ENCODE results near the gene TMPRSS4.

The TMPRSS4 gene

DNA sequence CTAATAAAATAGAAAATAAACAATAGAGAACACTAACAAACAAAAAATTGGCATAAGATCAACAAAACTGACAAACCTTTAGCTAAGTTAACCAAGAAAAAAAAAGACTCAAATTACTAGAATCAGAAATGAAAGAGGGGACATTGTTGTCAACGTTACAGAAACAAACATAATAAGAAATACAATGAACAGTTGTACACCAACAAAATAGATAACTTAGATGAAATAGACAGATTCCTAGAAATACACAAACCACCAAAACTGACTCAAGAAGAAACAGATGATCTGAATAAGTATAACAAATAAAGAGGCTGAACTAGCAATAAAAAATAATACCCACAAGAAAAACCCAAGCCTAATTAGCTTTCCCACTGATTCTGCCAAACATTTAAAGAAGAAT, 34.7 kb upstream of the TMPRSS4 start:
- Histone ChIP-seq H3K27me3 (ENCODE audit: low read depth, low read length) (no peaks in the 10 kb centered on the region), H3K9ac (ENCODE audit: low read length) (no peak overlapping the region), H3K36me3 (replicated peaks; ENCODE audit: low read depth, low read length) (no peaks in the 10 kb centered on the region), H4K20me1 (ENCODE audit: insufficient read depth, low read length) (no peaks in the 10 kb centered on the region), H2AFZ (ENCODE audit: low read depth, low read length) (no peak overlapping the region), H3K79me2 (ENCODE audit: low read length) (no peaks in the 10 kb centered on the region), H3K4me3 (ENCODE audit: low read length) (no peak overlapping the region), H3K27ac (ENCODE audit: low read length) (0 out of 2 replicates have a peak overlapping the region, but pooled peaks have one; percentile 36), H3K4me2 (ENCODE audit: low read length) (no peak overlapping the region), H3K9me3 (ENCODE audit: insufficient read depth, low read length) (no peaks in the 10 kb centered on the region), H3K4me1 (ENCODE audit: low read length) (peaks cover 52% of the 10 kb centered on the region)
- TF ChIP-seq EZH2phosphoT487 (IDR thresholded peaks at IDR 0.05; ENCODE audit: low read depth): no peak
- TF ChIP-seq, protein P1, sequence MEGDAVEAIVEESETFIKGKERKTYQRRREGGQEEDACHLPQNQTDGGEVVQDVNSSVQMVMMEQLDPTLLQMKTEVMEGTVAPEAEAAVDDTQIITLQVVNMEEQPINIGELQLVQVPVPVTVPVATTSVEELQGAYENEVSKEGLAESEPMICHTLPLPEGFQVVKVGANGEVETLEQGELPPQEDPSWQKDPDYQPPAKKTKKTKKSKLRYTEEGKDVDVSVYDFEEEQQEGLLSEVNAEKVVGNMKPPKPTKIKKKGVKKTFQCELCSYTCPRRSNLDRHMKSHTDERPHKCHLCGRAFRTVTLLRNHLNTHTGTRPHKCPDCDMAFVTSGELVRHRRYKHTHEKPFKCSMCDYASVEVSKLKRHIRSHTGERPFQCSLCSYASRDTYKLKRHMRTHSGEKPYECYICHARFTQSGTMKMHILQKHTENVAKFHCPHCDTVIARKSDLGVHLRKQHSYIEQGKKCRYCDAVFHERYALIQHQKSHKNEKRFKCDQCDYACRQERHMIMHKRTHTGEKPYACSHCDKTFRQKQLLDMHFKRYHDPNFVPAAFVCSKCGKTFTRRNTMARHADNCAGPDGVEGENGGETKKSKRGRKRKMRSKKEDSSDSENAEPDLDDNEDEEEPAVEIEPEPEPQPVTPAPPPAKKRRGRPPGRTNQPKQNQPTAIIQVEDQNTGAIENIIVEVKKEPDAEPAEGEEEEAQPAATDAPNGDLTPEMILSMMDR (IDR thresholded peaks at IDR 0.05; ENCODE audit: low read depth, low read length): no peak

DNA sequence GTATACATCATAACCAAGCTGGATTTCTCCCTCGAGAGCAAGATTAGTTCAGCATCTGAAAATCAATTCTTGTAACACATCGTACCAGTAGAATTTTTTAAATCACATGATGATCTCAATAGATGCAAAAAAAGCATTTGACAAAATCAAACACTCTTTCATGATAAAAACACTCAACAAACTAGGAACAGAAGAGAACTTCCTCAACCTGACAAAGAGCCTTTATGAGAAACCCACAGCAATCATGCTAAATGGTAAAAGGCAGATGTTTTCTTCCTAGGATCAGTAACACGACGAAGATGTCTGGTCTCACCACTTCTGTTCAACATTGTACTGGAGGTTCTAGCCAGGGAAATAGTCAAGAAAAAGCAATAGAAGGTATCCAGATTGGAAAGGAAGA, 34.1 kb upstream of the TMPRSS4 start:
- Histone ChIP-seq H3K9me3 (ENCODE audit: insufficient read depth, low read length) (no peaks in the 10 kb centered on the region), H3K27me3 (ENCODE audit: low read depth, low read length) (no peaks in the 10 kb centered on the region), H3K36me3 (replicated peaks; ENCODE audit: low read depth, low read length) (no peaks in the 10 kb centered on the region), H3K4me3 (ENCODE audit: low read length) (no peak overlapping the region), H3K4me1 (ENCODE audit: low read length) (peaks cover 59% of the 10 kb centered on the region), H2AFZ (ENCODE audit: low read depth, low read length) (peak overlapping the region; percentile 60), H3K4me2 (ENCODE audit: low read length) (no peak overlapping the region; the same call in 1 of the 2 replicates), H3K27ac (ENCODE audit: low read length) (peak overlapping the region; percentile 36), H4K20me1 (ENCODE audit: insufficient read depth, low read length) (no peaks in the 10 kb centered on the region), H3K79me2 (ENCODE audit: low read length) (no peaks in the 10 kb centered on the region), H3K9ac (ENCODE audit: low read length) (no peak overlapping the region)
- TF ChIP-seq EZH2phosphoT487 (IDR thresholded peaks at IDR 0.05; ENCODE audit: low read depth): no peak
- TF ChIP-seq, protein P1 (IDR thresholded peaks at IDR 0.05; ENCODE audit: low read depth, low read length): no peak

DNA sequence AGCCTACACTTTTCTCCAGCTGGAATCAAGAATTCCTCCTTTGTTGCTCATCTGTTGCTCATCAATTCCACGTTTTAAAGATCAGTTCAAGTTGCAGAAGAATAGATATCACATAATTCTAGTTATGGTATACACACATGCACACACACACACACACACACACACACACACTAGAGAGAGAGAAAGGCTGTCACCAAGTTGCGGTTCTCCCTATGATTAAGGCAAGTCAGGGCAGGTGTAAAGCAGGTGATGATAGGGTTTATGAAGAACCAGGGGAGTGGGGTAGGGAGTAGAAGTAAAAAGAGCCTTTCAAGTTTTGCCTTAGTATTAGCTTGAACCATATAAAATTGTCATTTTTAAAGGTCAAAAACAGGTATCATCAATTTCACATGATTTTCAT, 31.7 kb upstream of the TMPRSS4 start:
- Histone ChIP-seq H2AFZ (ENCODE audit: low read depth, low read length) (no peak overlapping the region), H3K27me3 (ENCODE audit: low read depth, low read length) (no peaks in the 10 kb centered on the region), H3K4me1 (ENCODE audit: low read length) (peaks cover 79% of the 10 kb centered on the region), H4K20me1 (ENCODE audit: insufficient read depth, low read length) (no peaks in the 10 kb centered on the region), H3K4me3 (ENCODE audit: low read length) (no peak overlapping the region), H3K9ac (ENCODE audit: low read length) (peak overlapping the region; percentile 86), H3K36me3 (replicated peaks; ENCODE audit: low read depth, low read length) (no peaks in the 10 kb centered on the region), H3K4me2 (ENCODE audit: low read length) (peak overlapping the region; percentile 60), H3K27ac (ENCODE audit: low read length) (peak overlapping the region; percentile 96), H3K9me3 (ENCODE audit: insufficient read depth, low read length) (no peaks in the 10 kb centered on the region), H3K79me2 (ENCODE audit: low read length) (no peaks in the 10 kb centered on the region)
- TF ChIP-seq, protein P1 (IDR thresholded peaks at IDR 0.05; ENCODE audit: low read depth, low read length): no peak
- TF ChIP-seq EZH2phosphoT487 (IDR thresholded peaks at IDR 0.05; ENCODE audit: low read depth): no peak

DNA sequence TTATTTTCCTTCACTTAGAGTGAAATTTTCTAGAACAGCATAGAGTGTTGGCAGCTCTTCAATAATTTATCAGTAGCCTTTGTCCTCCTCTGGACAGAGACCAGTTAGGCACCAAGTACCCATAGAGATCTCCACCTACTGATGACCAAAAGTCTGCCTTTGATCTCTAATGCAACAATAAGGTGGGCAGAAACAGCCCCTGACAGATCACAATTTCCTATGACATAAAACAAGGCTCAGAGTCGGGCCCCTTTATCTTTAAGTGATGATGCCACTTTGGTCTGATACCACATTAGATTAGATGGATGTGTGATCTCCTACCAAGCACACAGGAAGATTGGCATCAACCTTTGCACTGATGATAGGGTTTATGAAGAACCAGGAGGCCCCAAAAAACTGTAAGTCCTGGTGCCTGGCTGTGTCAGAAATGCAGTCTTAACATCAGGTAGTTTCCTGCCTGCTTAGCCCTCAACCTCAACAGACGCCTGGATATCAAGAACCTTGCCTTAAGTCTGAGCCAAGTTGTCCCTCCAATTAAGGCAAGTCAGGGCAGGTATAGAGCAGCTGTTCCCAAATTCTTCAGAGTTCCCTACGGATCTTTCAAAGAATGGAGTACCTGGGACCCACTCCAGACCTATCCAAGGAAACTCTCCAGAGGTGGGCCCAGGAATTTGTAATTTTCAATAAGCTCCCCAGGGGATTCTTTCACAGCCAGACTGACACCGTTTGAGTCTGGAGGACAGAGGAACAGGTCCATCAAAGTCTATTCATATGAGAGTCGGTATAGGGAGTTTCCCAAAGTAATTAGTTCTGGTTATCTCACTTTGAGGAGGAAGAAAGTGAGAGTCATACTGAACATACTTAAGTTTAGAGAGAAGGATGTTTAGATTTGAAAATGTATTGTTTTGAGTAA, 30.6 kb upstream of the TMPRSS4 start:
- Histone ChIP-seq H2AFZ (ENCODE audit: low read depth, low read length) (no peak overlapping the region), H3K79me2 (ENCODE audit: low read length) (no peaks in the 10 kb centered on the region), H4K20me1 (ENCODE audit: insufficient read depth, low read length) (no peaks in the 10 kb centered on the region), H3K9ac (ENCODE audit: low read length) (peak overlapping the region; percentile 86), H3K9me3 (ENCODE audit: insufficient read depth, low read length) (no peaks in the 10 kb centered on the region), H3K36me3 (replicated peaks; ENCODE audit: low read depth, low read length) (no peaks in the 10 kb centered on the region), H3K27ac (ENCODE audit: low read length) (peak overlapping the region; percentile 96), H3K27me3 (ENCODE audit: low read depth, low read length) (no peaks in the 10 kb centered on the region), H3K4me2 (ENCODE audit: low read length) (peak overlapping the region; percentile 60), H3K4me1 (ENCODE audit: low read length) (peaks cover 90% of the 10 kb centered on the region), H3K4me3 (ENCODE audit: low read length) (no peak overlapping the region; the same call in 1 of the 2 replicates)
- no peak for TF ChIP-seq EZH2phosphoT487 (IDR thresholded peaks at IDR 0.05; ENCODE audit: low read depth)
- TF ChIP-seq, protein P1 (IDR thresholded peaks at IDR 0.05; ENCODE audit: low read depth, low read length): no peak

All from OCI-LY3 (cell line).